K562 (cell line): ENCODE measurements around the gene DYNC2I2. TPM values are rescaled to one million over a fixed set of nuclear protein-coding genes. Genes with fewer than 3 reads are reported as not detected.
A peak's percentile ranks its signal among the peaks of the same experiment; 100 is the strongest.

ENCODE experiments used
- ATAC-seq: fragments of 200-7000 bp; cut with Tn5 transposase; 3 replicates; pipeline ENCODE4 v1.9.1; 2020; ENCODE audit warnings: moderate library complexity
- BruUV-seq: library from RNA; stranded (reverse); fragments of 400-500 nt; replicated peaks from 2 replicates; lab custom pipeline; 2021; lab: Mats Ljungman, UMichigan
- CTCF ChIA-PET: fragments of 300-600 bp; formaldehyde crosslinking; extraction: SDS; loops from one replicate; lab custom pipeline; 2021; ENCODE audit warnings: low intra/inter-chr PET ratio; lab: Yijun Ruan, JAX
- POLR2A ChIA-PET: fragments of 300-600, 350-650 bp; sonication (Branson Sonifier 250); formaldehyde crosslinking; extraction: SDS; loops from one replicate; lab custom pipeline; 2021; ENCODE audit warnings: antibody characterized with exemption, inconsistent platforms; lab: Yijun Ruan, JAX
- DNase-seq, 4 experiments: peaks; one replicate each; pipeline versions ENCODE4 v3.0.0 to v3.0.0-alpha.2; 2011 to 2018; ENCODE audit warnings: low spot score in 3 of 4, mixed read lengths in 3 of 4; ENCODE audit errors: extremely low read depth in 1 of 4
- FAIRE-seq: peaks from 2 replicates; lab custom pipeline; 2011; peaks lifted over from hg19 to GRCh38; lab: Jason Lieb, UNC
- H2AFZ ChIP-seq: 2 replicates; pipeline ENCODE4 v1.6.0; 2011; ENCODE audit warnings: low read depth, low read length, control low read depth, inconsistent platforms
- H3K27ac ChIP-seq: fragments of 200-600 bp; 3 replicates; pipeline ENCODE4 v1.8.0; 2011; ENCODE audit warnings: low read depth, mild to moderate bottlenecking, control low read depth, inconsistent platforms, low read length, moderate library complexity, mixed read lengths; ENCODE audit errors: extremely low read depth
- H3K27me3 ChIP-seq, 2 experiments: fragments of 300-600 bp in 1 of 2; 2 replicates in 1 of 2; 3 replicates in 1 of 2; pipeline versions ENCODE4 v1.6.0 to v1.8.0; 2011; ENCODE audit warnings: inconsistent platforms in 2 of 2, low read length in 2 of 2, mild to moderate bottlenecking in 1 of 2, mixed read lengths in 1 of 2, moderate library complexity in 1 of 2; ENCODE audit not compliant: control insufficient read depth in 2 of 2, insufficient read depth in 2 of 2
- H3K36me3 ChIP-seq: fragments of 300-600 bp; 3 replicates; pipeline ENCODE4 v1.8.0; 2011; ENCODE audit warnings: mild to moderate bottlenecking, low read length, inconsistent platforms; ENCODE audit not compliant: control insufficient read depth, insufficient read depth
- H3K4me1 ChIP-seq, 2 experiments: fragments of 200-600 bp in 1 of 2; replicated peaks in 1 of 2; 2 replicates in 1 of 2; 3 replicates in 1 of 2; pipeline versions ENCODE4 v1.5.1 to v1.8.0; 2011; ENCODE audit warnings: inconsistent platforms in 2 of 2, low read length in 2 of 2, mild to moderate bottlenecking in 1 of 2, mixed read lengths in 1 of 2, moderate library complexity in 1 of 2; ENCODE audit not compliant: control insufficient read depth in 2 of 2, insufficient read depth in 2 of 2
- H3K4me2 ChIP-seq: 2 replicates; pipeline ENCODE4 v1.6.1; 2011; ENCODE audit warnings: low read length, control low read depth, inconsistent platforms, mixed read lengths; ENCODE audit not compliant: insufficient read depth
- H3K4me3 ChIP-seq: fragments of 200-600 bp; sonication (generic), shearing (Covaris generic); 2 replicates; pipeline ENCODE4 v1.5.1; 2016; ENCODE audit warnings: control low read depth, inconsistent platforms
- H3K79me2 ChIP-seq: fragments of 200-600 bp; 3 replicates; pipeline ENCODE4 v1.8.0; 2011; ENCODE audit warnings: low read length, inconsistent platforms; ENCODE audit not compliant: control insufficient read depth, insufficient read depth
- H3K9ac ChIP-seq, 2 experiments: 2 replicates each; pipeline versions ENCODE4 v1.6.0 to v1.6.1; 2011; ENCODE audit warnings: low read depth in 2 of 2, low read length in 2 of 2, control low read depth in 1 of 2, inconsistent platforms in 1 of 2, mild to moderate bottlenecking in 1 of 2, mixed read lengths in 1 of 2; ENCODE audit not compliant: insufficient read depth in 1 of 2
- H3K9me1 ChIP-seq: one replicate; pipeline ENCODE4 v1.6.0; 2011; ENCODE audit warnings: inconsistent platforms, mild to moderate bottlenecking, low read length, moderate library complexity; ENCODE audit not compliant: control insufficient read depth, insufficient read depth
- H3K9me3 ChIP-seq: replicated peaks from 2 replicates; pipeline ENCODE4 v1.5.1; 2011; ENCODE audit warnings: low read depth, low read length, inconsistent platforms; ENCODE audit not compliant: control insufficient read depth, insufficient read depth
- H4K20me1 ChIP-seq: replicated peaks from 2 replicates; pipeline ENCODE4 v1.6.1; 2011; ENCODE audit warnings: low read length, inconsistent platforms, mixed read lengths; ENCODE audit not compliant: control insufficient read depth, insufficient read depth
- E2F6 ChIP-seq, 2 experiments: IDR thresholded peaks; 2 replicates each; pipeline ENCODE4 v1.6.1; 2011; ENCODE audit warnings: borderline replicate concordance in 1 of 2, control low read depth in 1 of 2, low read depth in 1 of 2, low read length in 1 of 2, mild to moderate bottlenecking in 1 of 2, mixed read lengths in 1 of 2, moderate library complexity in 1 of 2; ENCODE audit not compliant: insufficient read depth in 1 of 2, insufficient read length in 1 of 2, poor library complexity in 1 of 2, severe bottlenecking in 1 of 2; ENCODE audit errors: extremely low read depth in 1 of 2
- FIP1L1 ChIP-seq: fragments of 200-400 bp; formaldehyde crosslinking; IDR thresholded peaks from 2 replicates; pipeline ENCODE4 v1.6.1; 2018; ENCODE audit warnings: mild to moderate bottlenecking, low read depth, low read length; ENCODE audit not compliant: poor library complexity, severe bottlenecking
- HDGF ChIP-seq: fragments of 450-650 bp; IDR thresholded peaks from 2 replicates; pipeline ENCODE4 v1.6.1; 2016
- KDM4B ChIP-seq, 2 experiments: fragments of 450-650 bp in 1 of 2; sonication (generic) in 1 of 2; IDR thresholded peaks; 2 replicates each; pipeline ENCODE4 v1.6.1; 2016 to 2017; ENCODE audit warnings: borderline replicate concordance in 2 of 2, antibody characterized with exemption in 1 of 2, low read depth in 1 of 2, mild to moderate bottlenecking in 1 of 2
- NFATC3 ChIP-seq: fragments of 450-650 bp; IDR thresholded peaks from 2 replicates; pipeline ENCODE4 v1.6.1; 2017; ENCODE audit warnings: mild to moderate bottlenecking
- OTX1 ChIP-seq: fragments of 450-650 bp; formaldehyde crosslinking; IDR thresholded peaks from 2 replicates; pipeline ENCODE4 v1.4.0; 2022; ENCODE audit warnings: mild to moderate bottlenecking
- PREB ChIP-seq: sonication (generic); formaldehyde crosslinking; IDR thresholded peaks from 2 replicates; pipeline ENCODE4 v1.8.1; 2023; ENCODE audit warnings: mild to moderate bottlenecking, missing genetic modification reagents
- TSC22D4 ChIP-seq: fragments of 450-650 bp; IDR thresholded peaks from 2 replicates; pipeline ENCODE4 v1.6.1; 2016; ENCODE audit warnings: missing genetic modification characterization, missing biosample characterization, control low read depth
- ZNF197 ChIP-seq: fragments of 200-800 bp; sonication (Bioruptor generic); IDR thresholded peaks from 2 replicates; pipeline ENCODE4 v1.6.1; 2016; ENCODE audit warnings: low read depth, missing genetic modification characterization, missing compliant biosample characterization
- ZNF76 ChIP-seq: fragments of 250-450 bp; sonication (Bioruptor Pico); IDR thresholded peaks from 2 replicates; pipeline ENCODE4 v1.4.0; 2020; ENCODE audit warnings: mild to moderate bottlenecking, moderate library complexity, borderline replicate concordance
- WGBS: fragments of 100-300 bp; shearing (Covaris generic); methylation state at CpG from one replicate; pipeline ENCODE4 v1.1.6; 2016; ENCODE audit warnings: low coverage, mixed read lengths; ENCODE audit not compliant: insufficient coverage; ENCODE audit errors: missing lambda C conversion rate; 5-methylcytosine and 5-hydroxymethylcytosine counted together
- in situ Hi-C: fragments of 300-500 bp; cut with MboI; formaldehyde crosslinking; loops from 4 replicates; pipeline ENCODE4 v1.15.0; 2018; ENCODE audit warnings: inconsistent platforms, mixed read lengths
- intact Hi-C: fragments of 100-400 bp; cut with micrococcal nuclease; formaldehyde crosslinking; loops from 2 replicates; pipeline ENCODE4 v1.14.2; 2022
- polyA plus RNA-seq, 8 experiments: library from polyadenylated mRNA; depleted of rRNA in 4 of 8; stranded (reverse) in 5 of 8; unstranded in 3 of 8; fragments of >200 nt; fragmentation: Nextera tagmentation in 2 of 8; fragmentation: Illumina TruSeq in 1 of 8; extraction: Ambion mirVana in 2 of 8; extraction: Trizol in 1 of 8; gene quantifications; 2 replicates each; pipeline versions ENCODE4 v1.2.1 to v1.2.3, GENCODE V29; 2011 to 2014; ENCODE audit warnings: inconsistent platforms in 1 of 8, missing spikeins in 1 of 8
- total RNA-seq, 7 experiments: library from RNA; depleted of rRNA in 6 of 7; stranded (reverse); fragments of >200 nt in 6 of 7; fragmentation: Illumina TruSeq in 2 of 7; extraction: Trizol in 2 of 7; gene quantifications; 2 replicates each; pipeline versions ENCODE4 v1.2.1 to v1.2.3, GENCODE V29; 2011 to 2021; ENCODE audit warnings: low replicate concordance in 1 of 7
- TF ChIP-seq, protein P1 (sequence below): sonication (generic); formaldehyde crosslinking; IDR thresholded peaks from 2 replicates; pipeline ENCODE4 v1.8.1; 2023; ENCODE audit warnings: mild to moderate bottlenecking, missing genetic modification reagents
- TF ChIP-seq, protein P2 (sequence below): sonication (generic); formaldehyde crosslinking; IDR thresholded peaks from 2 replicates; pipeline ENCODE4 v1.9.0; 2022; ENCODE audit warnings: mild to moderate bottlenecking, missing genetic modification reagents
- TF ChIP-seq, protein P3 (sequence below): sonication (generic); formaldehyde crosslinking; IDR thresholded peaks from 2 replicates; pipeline ENCODE4 v1.8.0; 2022; ENCODE audit warnings: missing genetic modification reagents, mild to moderate bottlenecking, borderline replicate concordance

DYNC2I2 gene
- total and polyA plus RNA-seq, 9 of the 15 experiments (the other 6 are each of a cell fraction or from before 2014, with no cell fraction given) = 1.5 to 249 (median 70.0) TPM

DNA sequence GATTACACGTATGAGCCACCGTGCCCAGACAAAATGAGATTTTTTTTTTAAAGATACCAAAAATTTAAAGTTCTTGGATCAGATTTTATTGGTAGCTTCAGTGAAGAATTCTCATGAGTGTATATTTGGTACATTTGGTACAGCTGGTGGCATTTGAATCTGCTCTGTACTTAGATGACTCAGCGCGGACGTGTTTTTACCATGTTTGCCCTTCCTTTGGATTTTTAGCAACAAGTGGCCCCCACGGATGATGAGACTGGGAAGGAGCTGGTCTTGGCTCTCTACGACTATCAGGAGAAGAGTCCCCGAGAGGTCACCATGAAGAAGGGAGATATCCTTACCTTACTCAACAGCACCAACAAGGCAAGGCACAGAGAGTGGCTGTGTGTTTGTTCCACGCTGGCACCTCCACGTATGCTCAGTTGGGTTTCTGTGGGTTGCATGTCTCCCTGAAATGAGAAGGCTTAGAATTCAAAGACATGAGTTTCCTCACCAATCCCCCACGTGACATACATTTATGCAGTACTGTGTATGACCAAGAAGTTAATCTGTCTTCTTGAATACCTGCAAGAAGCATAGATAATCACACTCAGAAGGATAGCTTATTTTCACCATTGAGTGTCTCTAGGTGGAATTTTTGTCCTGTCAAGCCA, 67.9 kb downstream of the DYNC2I2 start:
- WGBS = 67% methylated on average over 11 of the region's 11 CpGs
- no peaks in the 10 kb centered on the region for H3K36me3 ChIP-seq
- DNase-seq (no peak), ATAC-seq (no peak), FAIRE-seq (no peak)
- in situ Hi-C loops = no loop called here
- no peaks in the 10 kb centered on the region for H3K9me3 ChIP-seq
- no TSS peak for BruUV-seq
- no peak overlapping the region for H2AFZ ChIP-seq
- H3K4me1 ChIP-seq = peaks cover 3 to 10% of the 10 kb centered on the region in 2 experiments; a peak in 3 of 5 replicates
- H3K4me3 ChIP-seq = no peak overlapping the region
- H3K9me1 ChIP-seq = no peaks in the 10 kb centered on the region
- CTCF ChIA-PET = no interaction called here
- no peak overlapping the region for H3K9ac ChIP-seq
- H3K4me2 ChIP-seq = no peak overlapping the region
- no peak overlapping the region for H3K27ac ChIP-seq
- intact Hi-C loops = no loop called here
- no peaks in the 10 kb centered on the region for H3K27me3 ChIP-seq
- no peaks in the 10 kb centered on the region for H3K79me2 ChIP-seq
- POLR2A ChIA-PET = interaction anchor here (0.6 to 1.7 kb wide), 3 partner anchors 9 to 538 kb away, joined by 3 to 6 read pairs (median 3); no protein-coding TSS in a partner anchor
- no peaks in the 10 kb centered on the region for H4K20me1 ChIP-seq
- TF ChIP-seq, protein P1, sequence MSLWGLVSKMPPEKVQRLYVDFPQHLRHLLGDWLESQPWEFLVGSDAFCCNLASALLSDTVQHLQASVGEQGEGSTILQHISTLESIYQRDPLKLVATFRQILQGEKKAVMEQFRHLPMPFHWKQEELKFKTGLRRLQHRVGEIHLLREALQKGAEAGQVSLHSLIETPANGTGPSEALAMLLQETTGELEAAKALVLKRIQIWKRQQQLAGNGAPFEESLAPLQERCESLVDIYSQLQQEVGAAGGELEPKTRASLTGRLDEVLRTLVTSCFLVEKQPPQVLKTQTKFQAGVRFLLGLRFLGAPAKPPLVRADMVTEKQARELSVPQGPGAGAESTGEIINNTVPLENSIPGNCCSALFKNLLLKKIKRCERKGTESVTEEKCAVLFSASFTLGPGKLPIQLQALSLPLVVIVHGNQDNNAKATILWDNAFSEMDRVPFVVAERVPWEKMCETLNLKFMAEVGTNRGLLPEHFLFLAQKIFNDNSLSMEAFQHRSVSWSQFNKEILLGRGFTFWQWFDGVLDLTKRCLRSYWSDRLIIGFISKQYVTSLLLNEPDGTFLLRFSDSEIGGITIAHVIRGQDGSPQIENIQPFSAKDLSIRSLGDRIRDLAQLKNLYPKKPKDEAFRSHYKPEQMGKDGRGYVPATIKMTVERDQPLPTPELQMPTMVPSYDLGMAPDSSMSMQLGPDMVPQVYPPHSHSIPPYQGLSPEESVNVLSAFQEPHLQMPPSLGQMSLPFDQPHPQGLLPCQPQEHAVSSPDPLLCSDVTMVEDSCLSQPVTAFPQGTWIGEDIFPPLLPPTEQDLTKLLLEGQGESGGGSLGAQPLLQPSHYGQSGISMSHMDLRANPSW (CRISPR knock-in tag) = no peak
- TF ChIP-seq TSC22D4 (tag) (no peak), ZNF76 (CRISPR knock-in tag) (no peak), FIP1L1 (no peak), E2F6 (IDR thresholded peaks at IDR 0.05; ENCODE audit: borderline replicate concordance in 1 of 2, extremely low read depth in 1 of 2, insufficient read depth in 1 of 2, insufficient read length in 1 of 2, low read depth in 1 of 2, low read length in 1 of 2, poor library complexity in 1 of 2, severe bottlenecking in 1 of 2) (no peak), NFATC3 (no peak), KDM4B (IDR thresholded peaks at IDR 0.05; ENCODE audit: borderline replicate concordance in 2 of 2, low read depth in 1 of 2) (no peak), HDGF (no peak), OTX1 (CRISPR knock-in tag) (no peak), PREB (CRISPR knock-in tag) (no peak), ZNF197 (CRISPR knock-in tag) (no peak)
- TF ChIP-seq, protein P2, sequence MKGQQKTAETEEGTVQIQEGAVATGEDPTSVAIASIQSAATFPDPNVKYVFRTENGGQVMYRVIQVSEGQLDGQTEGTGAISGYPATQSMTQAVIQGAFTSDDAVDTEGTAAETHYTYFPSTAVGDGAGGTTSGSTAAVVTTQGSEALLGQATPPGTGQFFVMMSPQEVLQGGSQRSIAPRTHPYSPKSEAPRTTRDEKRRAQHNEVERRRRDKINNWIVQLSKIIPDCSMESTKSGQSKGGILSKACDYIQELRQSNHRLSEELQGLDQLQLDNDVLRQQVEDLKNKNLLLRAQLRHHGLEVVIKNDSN = peak; percentile 66
- TF ChIP-seq, protein P3, sequence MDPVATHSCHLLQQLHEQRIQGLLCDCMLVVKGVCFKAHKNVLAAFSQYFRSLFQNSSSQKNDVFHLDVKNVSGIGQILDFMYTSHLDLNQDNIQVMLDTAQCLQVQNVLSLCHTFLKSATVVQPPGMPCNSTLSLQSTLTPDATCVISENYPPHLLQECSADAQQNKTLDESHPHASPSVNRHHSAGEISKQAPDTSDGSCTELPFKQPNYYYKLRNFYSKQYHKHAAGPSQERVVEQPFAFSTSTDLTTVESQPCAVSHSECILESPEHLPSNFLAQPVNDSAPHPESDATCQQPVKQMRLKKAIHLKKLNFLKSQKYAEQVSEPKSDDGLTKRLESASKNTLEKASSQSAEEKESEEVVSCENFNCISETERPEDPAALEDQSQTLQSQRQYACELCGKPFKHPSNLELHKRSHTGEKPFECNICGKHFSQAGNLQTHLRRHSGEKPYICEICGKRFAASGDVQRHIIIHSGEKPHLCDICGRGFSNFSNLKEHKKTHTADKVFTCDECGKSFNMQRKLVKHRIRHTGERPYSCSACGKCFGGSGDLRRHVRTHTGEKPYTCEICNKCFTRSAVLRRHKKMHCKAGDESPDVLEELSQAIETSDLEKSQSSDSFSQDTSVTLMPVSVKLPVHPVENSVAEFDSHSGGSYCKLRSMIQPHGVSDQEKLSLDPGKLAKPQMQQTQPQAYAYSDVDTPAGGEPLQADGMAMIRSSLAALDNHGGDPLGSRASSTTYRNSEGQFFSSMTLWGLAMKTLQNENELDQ (CRISPR knock-in tag) = no peak
